GM13976 (cell line): Measurements from ENCODE around the gene SNAI3.

Source experiments
- DNase-seq: peaks from one replicate; pipeline ENCODE4 v3.0.0; 2012; ENCODE audit warnings: low spot score
- in situ Hi-C: fragments of 300-500 bp; cut with MboI; formaldehyde crosslinking; loops from one replicate; pipeline ENCODE4 v1.12.0; 2022; ENCODE audit warnings: low sequenced_read_pairs, mixed read lengths, inconsistent platforms; ENCODE audit not compliant: unreplicated experiment
- TF ChIP-seq, protein P1 (sequence below): IDR thresholded peaks from 2 replicates; pipeline ENCODE4 v1.5.1; 2012; ENCODE audit warnings: borderline replicate concordance, mild to moderate bottlenecking; ENCODE audit not compliant: insufficient read depth; ENCODE audit errors: extremely low read depth, missing control alignments, control extremely low read depth

SNAI3 gene

DNA sequence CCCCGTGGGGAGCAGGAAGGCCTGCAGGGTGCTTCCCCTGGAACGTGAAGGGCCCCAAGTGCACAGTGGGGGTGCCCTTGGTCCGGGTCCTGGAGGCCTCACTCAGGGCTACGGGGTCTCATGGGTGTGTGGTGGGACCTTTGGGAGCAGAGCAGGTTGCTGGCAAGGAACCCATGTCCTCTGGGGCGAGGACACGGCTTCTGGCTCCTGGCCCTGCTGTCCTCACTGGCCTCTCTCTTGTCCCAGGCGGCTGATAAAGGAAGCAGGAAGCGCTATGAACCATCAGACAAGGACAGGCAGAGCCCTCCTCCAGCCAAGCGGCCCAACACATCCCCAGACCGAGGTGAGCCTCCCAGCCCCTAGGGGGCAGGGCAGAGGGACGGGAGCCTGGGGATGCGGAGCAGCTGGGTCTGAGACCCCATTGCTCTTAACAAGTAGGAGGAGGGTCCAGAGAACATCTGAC is 57.8 kb downstream of the SNAI3 start:
- TF ChIP-seq, protein P1, sequence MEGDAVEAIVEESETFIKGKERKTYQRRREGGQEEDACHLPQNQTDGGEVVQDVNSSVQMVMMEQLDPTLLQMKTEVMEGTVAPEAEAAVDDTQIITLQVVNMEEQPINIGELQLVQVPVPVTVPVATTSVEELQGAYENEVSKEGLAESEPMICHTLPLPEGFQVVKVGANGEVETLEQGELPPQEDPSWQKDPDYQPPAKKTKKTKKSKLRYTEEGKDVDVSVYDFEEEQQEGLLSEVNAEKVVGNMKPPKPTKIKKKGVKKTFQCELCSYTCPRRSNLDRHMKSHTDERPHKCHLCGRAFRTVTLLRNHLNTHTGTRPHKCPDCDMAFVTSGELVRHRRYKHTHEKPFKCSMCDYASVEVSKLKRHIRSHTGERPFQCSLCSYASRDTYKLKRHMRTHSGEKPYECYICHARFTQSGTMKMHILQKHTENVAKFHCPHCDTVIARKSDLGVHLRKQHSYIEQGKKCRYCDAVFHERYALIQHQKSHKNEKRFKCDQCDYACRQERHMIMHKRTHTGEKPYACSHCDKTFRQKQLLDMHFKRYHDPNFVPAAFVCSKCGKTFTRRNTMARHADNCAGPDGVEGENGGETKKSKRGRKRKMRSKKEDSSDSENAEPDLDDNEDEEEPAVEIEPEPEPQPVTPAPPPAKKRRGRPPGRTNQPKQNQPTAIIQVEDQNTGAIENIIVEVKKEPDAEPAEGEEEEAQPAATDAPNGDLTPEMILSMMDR, result peak; percentile 29
- in situ Hi-C loops, result no loop called here
- no peak for DNase-seq
